Activated CD8-positive, alpha-beta memory T cell treated with anti-CD3 and anti-CD28 coated beads, Interleukin-2, amount 50 U/mL, for 1 hour (primary cell): ENCODE measurements around the gene TMEM198.

Source experiments
- DNase-seq: peaks from one replicate; pipeline ENCODE4 v3.0.0-alpha.2; 2020; ENCODE audit errors: extremely low read depth

Gene TMEM198

GRCh38 chr2:219545295-219545942 lies 1.6 kb downstream of the TMEM198 start:
- no peak for DNase-seq

- DNase-seq: no peak
Observed at GRCh38 chr2:219545943-219546352, 2.1 kb downstream of the TMEM198 start.

- no peak for DNase-seq
Observed at GRCh38 chr2:219547621-219548020, 3.8 kb downstream of the TMEM198 start.

- DNase-seq: no peak
Observed at GRCh38 chr2:219548990-219549389, 5.2 kb downstream of the TMEM198 start.

- DNase-seq: no peak
Observed at GRCh38 chr2:219549619-219550018, 5.8 kb downstream of the TMEM198 start.

GRCh38 chr2:219551441-219552381 lies 7.9 kb downstream of the TMEM198 start:
- no peak for DNase-seq

GRCh38 chr2:219552382-219553167 lies 8.7 kb downstream of the TMEM198 start:
- peak; percentile 52 for DNase-seq

GRCh38 chr2:219553168-219553417 lies 9.3 kb downstream of the TMEM198 start:
- no peak for DNase-seq

GRCh38 chr2:219553463-219553963 lies 9.7 kb downstream of the TMEM198 start:
- DNase-seq: no peak

- DNase-seq: no peak
Observed at GRCh38 chr2:219554350-219554749, 10.5 kb downstream of the TMEM198 start.

GRCh38 chr2:219555956-219556355 lies 12.1 kb downstream of the TMEM198 start:
- no peak for DNase-seq

- DNase-seq: no peak
Observed at GRCh38 chr2:219556413-219556812, 12.6 kb downstream of the TMEM198 start.

GRCh38 chr2:219557320-219557719 lies 13.5 kb downstream of the TMEM198 start:
- DNase-seq: no peak

- DNase-seq: no peak
Observed at GRCh38 chr2:219557791-219558785, 14.3 kb downstream of the TMEM198 start.

- DNase-seq: no peak
Observed at GRCh38 chr2:219559156-219559915, 15.5 kb downstream of the TMEM198 start.

- no peak for DNase-seq
Observed at GRCh38 chr2:219560037-219560892, 16.4 kb downstream of the TMEM198 start.

GRCh38 chr2:219560893-219561178 lies 17.0 kb downstream of the TMEM198 start:
- DNase-seq: no peak

- no peak for DNase-seq
Observed at GRCh38 chr2:219561179-219562048, 17.6 kb downstream of the TMEM198 start.
